Measurements from ENCODE around the gene RGSL1.

Gene RGSL1

DNA sequence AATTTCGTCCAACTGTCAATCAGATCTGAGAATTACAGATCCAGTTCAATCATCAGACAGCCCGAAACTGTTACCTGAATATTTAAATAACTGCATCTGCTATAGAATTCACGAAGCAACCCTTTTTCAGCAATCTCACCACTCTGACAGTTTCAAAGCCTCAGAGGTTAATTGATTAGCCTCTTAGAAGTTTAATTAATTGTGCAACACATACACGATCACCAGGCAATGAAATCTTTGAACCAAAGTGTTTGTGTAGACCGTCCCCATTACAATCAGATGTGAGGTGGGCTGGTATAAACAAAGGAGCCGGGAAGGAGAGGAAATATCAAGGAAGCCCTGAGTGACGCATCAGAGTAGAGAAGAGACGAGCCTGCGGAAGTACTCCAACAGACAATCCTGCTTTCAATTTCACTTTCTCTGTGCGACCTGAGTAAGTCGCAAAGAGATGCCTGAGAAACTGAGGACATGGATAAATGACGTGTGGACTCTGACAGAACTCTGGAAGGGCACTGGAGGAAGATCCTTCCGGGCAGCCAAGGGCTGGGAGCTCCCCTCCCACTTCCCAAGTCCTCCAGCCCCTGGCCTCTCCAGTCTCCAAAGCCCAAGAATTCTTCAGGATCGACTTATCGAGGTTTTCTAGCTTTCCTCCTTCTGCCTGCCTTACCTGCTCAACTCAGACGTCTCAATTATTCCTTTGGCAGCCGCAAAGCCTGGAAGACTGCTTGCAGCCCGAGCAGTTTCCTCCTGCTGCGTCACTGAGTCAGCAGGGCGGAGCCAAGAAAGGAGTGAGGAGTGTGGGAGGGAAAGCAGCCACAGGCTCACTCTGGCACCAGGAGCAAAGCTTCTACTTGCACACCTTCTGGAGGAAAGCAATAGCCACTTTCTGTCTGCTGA lies 138.8 kb downstream of the RGSL1 start, which contains the start of gene RNASEL:
RNASEL (minus strand) TSS at position 757 of the 897 bp plus-strand sequence. CDS start 2,450 bp downstream, outside the sequence.
- Histone ChIP-seq H3K4me1 (ENCODE audit: insufficient read depth, low read length) (peaks cover 24% of the 10 kb centered on the region), H2AFZ (ENCODE audit: low read depth, low read length) (peak within 1 kb of the TSS; percentile 97), H3K27ac (ENCODE audit: low read length) (peak within 1 kb of the TSS; percentile 98), H3K9me3 (ENCODE audit: insufficient read depth, low read length, severe bottlenecking) (no peaks in the 10 kb centered on the region), H3K36me3 (ENCODE audit: insufficient read depth, low read length) (no peaks in the 10 kb centered on the region), H3K4me3 (ENCODE audit: low read depth in 1 of 2, low read length in 2 of 2) (peak within 1 kb of the TSS; percentile 65 to 76), H3K9ac (ENCODE audit: low read depth, low read length) (peak within 1 kb of the TSS; percentile 85), H3K79me2 (ENCODE audit: insufficient read depth, low read length) (no peaks in the 10 kb centered on the region; the same call in 1 of the 2 replicates), H4K20me1 (ENCODE audit: insufficient read depth, low read length) (no peaks in the 10 kb centered on the region), H3K27me3 (ENCODE audit: insufficient read depth, low read length, poor library complexity) (no peaks in the 10 kb centered on the region), H3K4me2 (ENCODE audit: insufficient read depth, low read length) (peak within 1 kb of the TSS; percentile 72)
- DNase-seq (peak; percentile 75), ATAC-seq (ENCODE audit: insufficient read depth, low read depth) (peak; percentile 93)
- TF ChIP-seq, protein P1, sequence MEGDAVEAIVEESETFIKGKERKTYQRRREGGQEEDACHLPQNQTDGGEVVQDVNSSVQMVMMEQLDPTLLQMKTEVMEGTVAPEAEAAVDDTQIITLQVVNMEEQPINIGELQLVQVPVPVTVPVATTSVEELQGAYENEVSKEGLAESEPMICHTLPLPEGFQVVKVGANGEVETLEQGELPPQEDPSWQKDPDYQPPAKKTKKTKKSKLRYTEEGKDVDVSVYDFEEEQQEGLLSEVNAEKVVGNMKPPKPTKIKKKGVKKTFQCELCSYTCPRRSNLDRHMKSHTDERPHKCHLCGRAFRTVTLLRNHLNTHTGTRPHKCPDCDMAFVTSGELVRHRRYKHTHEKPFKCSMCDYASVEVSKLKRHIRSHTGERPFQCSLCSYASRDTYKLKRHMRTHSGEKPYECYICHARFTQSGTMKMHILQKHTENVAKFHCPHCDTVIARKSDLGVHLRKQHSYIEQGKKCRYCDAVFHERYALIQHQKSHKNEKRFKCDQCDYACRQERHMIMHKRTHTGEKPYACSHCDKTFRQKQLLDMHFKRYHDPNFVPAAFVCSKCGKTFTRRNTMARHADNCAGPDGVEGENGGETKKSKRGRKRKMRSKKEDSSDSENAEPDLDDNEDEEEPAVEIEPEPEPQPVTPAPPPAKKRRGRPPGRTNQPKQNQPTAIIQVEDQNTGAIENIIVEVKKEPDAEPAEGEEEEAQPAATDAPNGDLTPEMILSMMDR (IDR thresholded peaks at IDR 0.05; ENCODE audit: borderline replicate concordance, extremely low read depth, low read length, poor library complexity, severe bottlenecking), result peak; percentile 8
- TF ChIP-seq EZH2 (IDR thresholded peaks at IDR 0.05; ENCODE audit: borderline replicate concordance, low read depth, low read length, severe bottlenecking), result no peak

DNA sequence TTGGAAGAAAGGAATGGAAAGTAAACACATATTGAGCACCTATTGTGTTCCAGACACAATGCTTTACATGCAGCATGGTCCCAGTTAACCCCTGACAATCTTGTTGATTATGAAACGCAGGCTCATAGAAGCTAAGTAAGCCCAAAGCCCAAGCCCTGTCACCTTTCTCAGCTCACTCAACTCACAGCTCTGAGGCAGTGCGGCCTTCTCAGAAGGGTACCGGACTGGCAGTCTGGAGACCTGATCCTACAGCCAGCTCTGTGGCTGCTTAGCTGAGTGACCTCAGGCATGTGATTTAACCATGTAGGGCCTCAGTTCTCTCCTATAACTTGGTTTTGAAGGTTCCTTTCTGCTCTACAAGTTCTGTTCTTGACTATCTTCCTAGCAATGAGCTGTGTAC lies 139.6 kb downstream of the RGSL1 start:
- no peaks in the 10 kb centered on the region for H4K20me1 ChIP-seq (ENCODE audit: insufficient read depth, low read length)
- DNase-seq (no peak), ATAC-seq (ENCODE audit: insufficient read depth, low read depth) (no peak)
- peak overlapping the region; percentile 98 for H3K27ac ChIP-seq (ENCODE audit: low read length)
- H3K9me3 ChIP-seq (ENCODE audit: insufficient read depth, low read length, severe bottlenecking), result no peaks in the 10 kb centered on the region
- TF ChIP-seq, protein P1 (IDR thresholded peaks at IDR 0.05; ENCODE audit: borderline replicate concordance, extremely low read depth, low read length, poor library complexity, severe bottlenecking), result no peak
- TF ChIP-seq EZH2 (IDR thresholded peaks at IDR 0.05; ENCODE audit: borderline replicate concordance, low read depth, low read length, severe bottlenecking), result no peak
- peak overlapping the region; percentile 85 for H3K9ac ChIP-seq (ENCODE audit: low read depth, low read length)
- no peaks in the 10 kb centered on the region for H3K27me3 ChIP-seq (ENCODE audit: insufficient read depth, low read length, poor library complexity)
- H3K4me1 ChIP-seq (ENCODE audit: insufficient read depth, low read length), result peaks cover 21% of the 10 kb centered on the region
- H3K36me3 ChIP-seq (ENCODE audit: insufficient read depth, low read length), result no peaks in the 10 kb centered on the region
- H2AFZ ChIP-seq (ENCODE audit: low read depth, low read length), result peak overlapping the region; percentile 97
- H3K4me3 ChIP-seq (ENCODE audit: low read depth in 1 of 2, low read length in 2 of 2), result peak overlapping the region in 1 of 2 experiments; percentile 76; a peak in 2 of 4 replicates
- H3K79me2 ChIP-seq (ENCODE audit: insufficient read depth, low read length), result no peaks in the 10 kb centered on the region; the same call in 1 of the 2 replicates
- H3K4me2 ChIP-seq (ENCODE audit: insufficient read depth, low read length), result peak overlapping the region; percentile 72

DNA sequence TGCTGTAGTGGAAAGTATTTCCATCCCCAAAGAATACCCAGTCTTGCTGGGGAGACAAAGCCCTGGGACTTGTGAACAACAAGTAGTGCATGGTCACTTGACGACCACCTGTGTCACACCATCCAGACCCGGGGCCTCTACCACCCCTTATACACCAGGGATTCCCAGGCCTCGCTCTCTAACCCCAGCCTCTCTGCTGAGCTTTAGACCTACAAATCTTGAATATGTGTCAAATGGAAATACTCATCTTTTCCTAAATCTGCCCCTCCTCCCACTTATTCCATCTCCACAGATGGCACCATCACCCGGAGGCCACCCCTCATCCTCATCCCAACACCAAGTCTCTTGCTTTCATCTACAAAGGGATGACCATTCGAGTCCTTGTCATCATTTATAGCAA lies 140.0 kb downstream of the RGSL1 start:
- H3K27me3 ChIP-seq (ENCODE audit: insufficient read depth, low read length, poor library complexity), result no peaks in the 10 kb centered on the region
- H3K79me2 ChIP-seq (ENCODE audit: insufficient read depth, low read length), result no peaks in the 10 kb centered on the region; the same call in 1 of the 2 replicates
- H3K9me3 ChIP-seq (ENCODE audit: insufficient read depth, low read length, severe bottlenecking), result no peaks in the 10 kb centered on the region
- no peak overlapping the region for H3K9ac ChIP-seq (ENCODE audit: low read depth, low read length)
- no peak overlapping the region for H3K4me2 ChIP-seq (ENCODE audit: insufficient read depth, low read length)
- H3K27ac ChIP-seq (ENCODE audit: low read length), result no peak overlapping the region; the same call in 1 of the 2 replicates
- peaks cover 18% of the 10 kb centered on the region for H3K4me1 ChIP-seq (ENCODE audit: insufficient read depth, low read length)
- DNase-seq (no peak), ATAC-seq (ENCODE audit: insufficient read depth, low read depth) (no peak)
- TF ChIP-seq, protein P1 (IDR thresholded peaks at IDR 0.05; ENCODE audit: borderline replicate concordance, extremely low read depth, low read length, poor library complexity, severe bottlenecking), result no peak
- TF ChIP-seq EZH2 (IDR thresholded peaks at IDR 0.05; ENCODE audit: borderline replicate concordance, low read depth, low read length, severe bottlenecking), result no peak
- H4K20me1 ChIP-seq (ENCODE audit: insufficient read depth, low read length), result no peaks in the 10 kb centered on the region
- no peak overlapping the region for H3K4me3 ChIP-seq (ENCODE audit: low read depth in 1 of 2, low read length in 2 of 2)
- no peaks in the 10 kb centered on the region for H3K36me3 ChIP-seq (ENCODE audit: insufficient read depth, low read length)
- peak overlapping the region; percentile 97; the same call in 1 of the 2 replicates for H2AFZ ChIP-seq (ENCODE audit: low read depth, low read length)

Measured in DND-41 (cell line).